ENCODE results near the gene PUM1.

The PUM1 gene

DNA sequence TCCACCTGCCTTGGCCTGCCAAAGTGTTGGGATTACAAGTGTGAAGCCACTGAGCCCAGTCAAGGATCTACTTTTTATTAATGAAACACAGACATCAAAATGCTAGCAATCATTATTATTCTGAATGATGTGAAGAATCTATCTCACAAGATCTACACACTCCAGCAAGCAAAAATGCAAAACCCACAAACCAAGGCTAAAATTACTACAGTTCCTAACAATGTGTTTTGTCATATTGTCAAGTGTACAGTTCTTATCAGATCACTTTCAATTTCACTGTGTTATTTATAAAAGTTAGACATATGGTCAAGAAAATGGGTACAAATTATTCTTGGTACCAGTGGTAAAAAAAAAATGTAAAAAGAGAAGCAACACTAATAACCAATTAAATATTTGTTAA is 95.6 kb downstream of the PUM1 start:
- TF ChIP-seq, protein P1, sequence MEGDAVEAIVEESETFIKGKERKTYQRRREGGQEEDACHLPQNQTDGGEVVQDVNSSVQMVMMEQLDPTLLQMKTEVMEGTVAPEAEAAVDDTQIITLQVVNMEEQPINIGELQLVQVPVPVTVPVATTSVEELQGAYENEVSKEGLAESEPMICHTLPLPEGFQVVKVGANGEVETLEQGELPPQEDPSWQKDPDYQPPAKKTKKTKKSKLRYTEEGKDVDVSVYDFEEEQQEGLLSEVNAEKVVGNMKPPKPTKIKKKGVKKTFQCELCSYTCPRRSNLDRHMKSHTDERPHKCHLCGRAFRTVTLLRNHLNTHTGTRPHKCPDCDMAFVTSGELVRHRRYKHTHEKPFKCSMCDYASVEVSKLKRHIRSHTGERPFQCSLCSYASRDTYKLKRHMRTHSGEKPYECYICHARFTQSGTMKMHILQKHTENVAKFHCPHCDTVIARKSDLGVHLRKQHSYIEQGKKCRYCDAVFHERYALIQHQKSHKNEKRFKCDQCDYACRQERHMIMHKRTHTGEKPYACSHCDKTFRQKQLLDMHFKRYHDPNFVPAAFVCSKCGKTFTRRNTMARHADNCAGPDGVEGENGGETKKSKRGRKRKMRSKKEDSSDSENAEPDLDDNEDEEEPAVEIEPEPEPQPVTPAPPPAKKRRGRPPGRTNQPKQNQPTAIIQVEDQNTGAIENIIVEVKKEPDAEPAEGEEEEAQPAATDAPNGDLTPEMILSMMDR (IDR thresholded peaks at IDR 0.05; ENCODE audit: low read depth, low read length), result no peak
- in situ Hi-C loops (cut with HindIII; ENCODE audit: low sequenced_read_pairs), result no loop called here
- H3K4me3 ChIP-seq (ENCODE audit: low read depth, low read length), result no peak overlapping the region
- no peak for DNase-seq (ENCODE audit: low read depth, low spot score)

DNA sequence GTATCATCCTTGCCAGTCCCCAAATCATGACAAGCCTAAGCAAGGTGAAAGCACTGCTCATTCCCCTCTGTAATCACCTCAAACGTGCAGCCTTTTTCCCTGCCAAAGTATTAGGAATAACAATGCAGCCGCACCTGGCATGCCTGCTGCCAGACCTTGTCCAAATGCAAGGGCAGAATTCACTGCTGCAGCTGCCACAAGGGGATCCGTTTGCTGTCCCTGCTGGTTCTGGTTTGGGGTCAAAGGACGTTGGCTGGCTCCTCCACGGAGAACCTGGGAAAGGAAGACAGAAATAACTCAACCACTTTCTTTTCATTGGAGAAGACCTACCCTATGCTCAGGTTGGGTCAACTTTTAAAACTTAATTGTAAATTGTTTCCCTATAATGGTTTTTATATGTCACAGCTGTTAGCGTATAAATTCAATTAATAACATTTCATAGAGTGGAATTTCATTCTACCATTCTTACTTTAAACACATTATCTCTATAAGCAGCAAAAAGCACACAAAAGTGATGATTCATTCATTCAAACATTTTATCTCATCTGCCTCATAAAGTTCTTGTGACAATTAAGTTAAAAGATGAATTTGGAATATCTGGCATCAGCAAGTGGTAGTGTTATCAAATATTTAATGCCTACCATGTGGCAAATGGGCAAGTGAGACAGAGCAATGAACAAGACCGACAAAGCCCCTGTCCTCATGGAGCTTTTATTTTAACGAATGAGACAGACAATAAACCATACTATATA is 97.1 kb downstream of the PUM1 start:
- no peak overlapping the region for H3K4me3 ChIP-seq (ENCODE audit: low read depth, low read length)
- in situ Hi-C loops (cut with HindIII; ENCODE audit: low sequenced_read_pairs), result no loop called here
- TF ChIP-seq, protein P1 (IDR thresholded peaks at IDR 0.05; ENCODE audit: low read depth, low read length), result no peak
- DNase-seq (ENCODE audit: low read depth, low spot score), result no peak

DNA sequence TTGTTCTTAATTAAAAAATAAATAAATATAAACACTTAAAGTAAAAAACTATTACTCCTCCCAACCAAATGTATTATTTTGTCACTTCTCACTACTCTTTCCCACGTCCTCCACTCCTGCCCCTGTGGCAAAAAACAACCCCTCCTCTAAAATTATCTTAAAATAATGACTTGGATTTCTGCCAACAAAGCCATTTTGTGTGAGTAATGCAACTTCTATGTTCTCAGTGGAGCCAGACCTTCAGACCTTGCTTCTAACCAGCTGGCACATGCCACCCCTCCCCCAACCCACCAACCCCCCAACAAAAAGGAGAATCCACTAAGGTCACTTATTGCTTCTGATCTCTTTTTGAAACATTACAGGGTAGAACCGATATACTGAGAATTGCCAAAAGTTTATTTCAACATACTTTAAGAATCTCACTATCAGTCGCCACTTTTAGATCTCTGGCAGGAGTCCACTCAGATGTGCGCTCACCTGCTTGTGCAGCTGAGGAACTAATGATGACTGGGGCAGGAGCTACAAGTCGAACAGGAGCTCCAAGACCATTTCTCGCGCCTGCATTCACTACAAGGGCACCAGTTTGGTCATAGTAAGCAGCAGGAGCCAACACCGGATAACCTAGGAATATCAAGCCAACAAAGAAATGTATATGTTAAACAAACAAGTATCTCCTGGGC is 98.7 kb downstream of the PUM1 start:
- DNase-seq (ENCODE audit: low read depth, low spot score), result peak; percentile 74
- in situ Hi-C loops (cut with HindIII; ENCODE audit: low sequenced_read_pairs), result no loop called here
- H3K4me3 ChIP-seq (ENCODE audit: low read depth, low read length), result no peak overlapping the region
- TF ChIP-seq, protein P1 (IDR thresholded peaks at IDR 0.05; ENCODE audit: low read depth, low read length), result no peak

DNA sequence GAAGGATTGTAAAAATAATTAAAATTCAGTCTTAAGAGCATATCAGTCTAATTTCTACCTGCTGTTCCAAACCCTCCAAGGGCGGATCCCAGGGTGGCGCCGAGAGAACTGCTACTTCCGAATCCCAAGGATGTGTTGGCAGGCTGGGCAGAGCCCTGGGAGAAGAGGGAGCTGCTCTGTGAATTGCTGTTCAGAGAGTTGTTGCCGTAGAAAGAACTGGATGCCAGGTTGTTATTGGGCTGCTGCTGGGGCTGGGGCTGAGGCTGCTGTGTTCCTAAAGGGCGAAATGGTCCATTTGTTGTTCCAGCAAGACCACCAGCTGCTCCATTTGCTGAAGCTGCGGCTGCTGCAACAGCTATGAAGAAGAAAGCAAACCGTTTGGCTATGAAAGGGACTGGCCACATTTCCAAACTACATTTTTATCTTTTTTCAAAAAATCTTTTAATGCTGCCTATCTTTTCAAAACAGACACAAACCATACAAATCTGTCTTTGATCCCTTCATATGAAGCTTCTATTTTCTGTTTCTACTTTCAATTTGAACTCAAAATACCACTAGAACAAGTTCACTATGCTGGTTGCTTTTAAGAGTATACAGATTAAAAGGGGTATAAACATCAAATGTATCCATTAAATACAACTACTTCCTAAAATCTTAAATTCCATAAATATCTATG is 99.5 kb downstream of the PUM1 start:
- TF ChIP-seq, protein P1 (IDR thresholded peaks at IDR 0.05; ENCODE audit: low read depth, low read length), result no peak
- no peak overlapping the region for H3K4me3 ChIP-seq (ENCODE audit: low read depth, low read length)
- DNase-seq (ENCODE audit: low read depth, low spot score), result no peak
- in situ Hi-C loops (cut with HindIII; ENCODE audit: low sequenced_read_pairs), result no loop called here

DNA sequence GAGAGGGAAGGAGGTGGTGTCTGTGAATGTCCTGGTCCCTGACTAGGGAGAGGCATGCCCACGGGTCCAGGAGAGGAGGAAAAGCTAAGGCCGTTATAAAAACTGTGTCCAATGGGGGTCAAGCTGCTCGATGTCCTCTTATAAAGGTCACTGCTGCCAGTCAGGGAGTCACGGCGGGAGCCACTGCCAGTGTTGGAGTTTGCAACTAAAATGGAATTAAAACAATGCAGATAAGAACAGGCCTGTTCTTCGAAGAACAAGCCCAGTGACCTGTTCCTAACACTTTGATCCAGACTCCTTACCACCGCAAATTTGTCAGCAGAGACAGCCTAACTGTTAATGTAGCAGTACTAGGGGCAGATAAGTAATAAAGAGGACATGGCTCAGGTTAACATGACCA is 100.8 kb downstream of the PUM1 start:
- no peak for DNase-seq (ENCODE audit: low read depth, low spot score)
- no peak overlapping the region for H3K4me3 ChIP-seq (ENCODE audit: low read depth, low read length)
- TF ChIP-seq, protein P1 (IDR thresholded peaks at IDR 0.05; ENCODE audit: low read depth, low read length), result no peak
- in situ Hi-C loops (cut with HindIII; ENCODE audit: low sequenced_read_pairs), result no loop called here

DNA sequence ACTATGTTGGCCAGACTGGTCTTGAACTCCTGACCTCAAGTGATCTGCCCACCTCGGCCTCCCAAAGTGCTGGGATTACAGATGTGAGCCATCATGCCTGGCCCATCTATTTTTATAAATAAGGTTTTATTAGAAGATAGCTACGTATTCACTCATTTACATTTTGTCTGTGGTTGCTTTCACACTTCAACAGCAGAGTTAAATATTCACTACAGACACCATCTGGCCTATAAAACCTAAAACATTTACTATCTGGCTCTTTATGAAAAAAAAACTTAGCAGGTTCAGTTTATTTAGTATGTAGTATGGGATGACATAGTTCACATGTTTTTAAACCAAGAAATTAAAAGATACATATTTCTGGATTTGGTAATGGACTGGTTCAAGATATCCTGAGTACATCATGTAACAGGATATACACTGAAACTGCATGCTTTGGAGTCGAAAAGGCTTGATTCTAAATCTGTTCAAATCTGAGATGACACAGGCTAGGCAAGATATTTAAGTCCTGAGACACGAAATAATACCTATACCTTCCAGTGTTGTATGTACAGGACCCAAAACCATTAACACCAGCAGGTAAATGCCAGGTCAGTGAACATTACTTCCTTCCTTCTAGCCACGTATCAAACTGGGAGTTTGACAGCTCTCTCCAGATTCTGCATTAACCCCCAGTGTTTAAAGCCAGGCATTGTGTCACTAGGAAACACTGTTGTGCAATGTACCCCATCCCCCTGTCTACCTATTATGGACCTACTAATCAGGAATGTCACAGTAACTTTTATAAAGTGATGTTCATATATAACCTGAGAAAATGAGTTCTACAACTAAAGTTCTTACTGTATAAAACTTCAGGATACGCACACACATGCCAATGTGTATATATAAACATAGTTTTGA is 102.7 kb downstream of the PUM1 start:
- in situ Hi-C loops (cut with HindIII; ENCODE audit: low sequenced_read_pairs), result no loop called here
- H3K4me3 ChIP-seq (ENCODE audit: low read depth, low read length), result no peak overlapping the region
- TF ChIP-seq, protein P1 (IDR thresholded peaks at IDR 0.05; ENCODE audit: low read depth, low read length), result no peak
- no peak for DNase-seq (ENCODE audit: low read depth, low spot score)
